ENCODE results near the gene FOS.

FOS gene

GRCh38 chr14:75267141-75267721 is 11.4 kb upstream of the FOS start:
- peak overlapping the region; percentile 13 for H3K9ac ChIP-seq (ENCODE audit: low read length)
- H3K4me3 ChIP-seq (ENCODE audit: low read depth, low read length) = no peak overlapping the region
- peaks cover 20% of the 10 kb centered on the region for H3K4me1 ChIP-seq (ENCODE audit: control insufficient read depth, insufficient read depth, low read length)
- no peaks in the 10 kb centered on the region for H3K27me3 ChIP-seq (ENCODE audit: control insufficient read depth, insufficient read depth, low read length)
- H3K27ac ChIP-seq (ENCODE audit: low read depth, low read length) = 0 out of 2 replicates have a peak overlapping the region, but pooled peaks have one; percentile 1
- H3K9me3 ChIP-seq (ENCODE audit: control insufficient read depth, insufficient read depth, low read depth, low read length) = no peaks in the 10 kb centered on the region
- H3K36me3 ChIP-seq (ENCODE audit: control insufficient read depth, insufficient read depth, low read length) = no peaks in the 10 kb centered on the region

- Histone ChIP-seq H3K4me1 (ENCODE audit: control insufficient read depth, insufficient read depth, low read length) (peaks cover 23% of the 10 kb centered on the region), H3K9me3 (ENCODE audit: control insufficient read depth, insufficient read depth, low read depth, low read length) (no peaks in the 10 kb centered on the region), H3K9ac (ENCODE audit: low read length) (no peak overlapping the region)
Observed at GRCh38 chr14:75268633-75269550, 9.7 kb upstream of the FOS start.

GRCh38 chr14:75271514-75271913 is 7.1 kb upstream of the FOS start:
- peaks cover 18% of the 10 kb centered on the region for H3K27me3 ChIP-seq (ENCODE audit: control insufficient read depth, insufficient read depth, low read length)
- no peaks in the 10 kb centered on the region for H3K9me3 ChIP-seq (ENCODE audit: control insufficient read depth, insufficient read depth, low read depth, low read length)
- no peak overlapping the region for H3K9ac ChIP-seq (ENCODE audit: low read length)
- H3K36me3 ChIP-seq (ENCODE audit: control insufficient read depth, insufficient read depth, low read length) = no peaks in the 10 kb centered on the region
- peaks cover 23% of the 10 kb centered on the region for H3K4me1 ChIP-seq (ENCODE audit: control insufficient read depth, insufficient read depth, low read length)
- H3K4me3 ChIP-seq (ENCODE audit: low read depth, low read length) = no peak overlapping the region
- H3K27ac ChIP-seq (ENCODE audit: low read depth, low read length) = no peak overlapping the region

More at GRCh38 chr14:75268633-75269550, 9.7 kb upstream of the FOS start:
- Histone ChIP-seq H3K36me3 (ENCODE audit: control insufficient read depth, insufficient read depth, low read length) (no peaks in the 10 kb centered on the region), H3K4me3 (ENCODE audit: low read depth, low read length) (no peak overlapping the region), H3K27me3 (ENCODE audit: control insufficient read depth, insufficient read depth, low read length) (no peaks in the 10 kb centered on the region), H3K27ac (ENCODE audit: low read depth, low read length) (no peak overlapping the region)

GRCh38 chr14:75273272-75274049 is 5.2 kb upstream of the FOS start:
- Histone ChIP-seq H3K27me3 (ENCODE audit: control insufficient read depth, insufficient read depth, low read length) (peaks cover 21% of the 10 kb centered on the region), H3K4me1 (ENCODE audit: control insufficient read depth, insufficient read depth, low read length) (peaks cover 12% of the 10 kb centered on the region), H3K4me3 (ENCODE audit: low read depth, low read length) (no peak overlapping the region), H3K9ac (ENCODE audit: low read length) (no peak overlapping the region), H3K27ac (ENCODE audit: low read depth, low read length) (no peak overlapping the region), H3K36me3 (ENCODE audit: control insufficient read depth, insufficient read depth, low read length) (no peaks in the 10 kb centered on the region), H3K9me3 (ENCODE audit: control insufficient read depth, insufficient read depth, low read depth, low read length) (no peaks in the 10 kb centered on the region)

- Histone ChIP-seq H3K4me1 (ENCODE audit: control insufficient read depth, insufficient read depth, low read length) (peaks cover 5% of the 10 kb centered on the region), H3K27me3 (ENCODE audit: control insufficient read depth, insufficient read depth, low read length) (peaks cover 21% of the 10 kb centered on the region), H3K36me3 (ENCODE audit: control insufficient read depth, insufficient read depth, low read length) (no peaks in the 10 kb centered on the region), H3K27ac (ENCODE audit: low read depth, low read length) (no peak overlapping the region), H3K9me3 (ENCODE audit: control insufficient read depth, insufficient read depth, low read depth, low read length) (no peaks in the 10 kb centered on the region), H3K4me3 (ENCODE audit: low read depth, low read length) (no peak overlapping the region), H3K9ac (ENCODE audit: low read length) (no peak overlapping the region)
Observed at GRCh38 chr14:75274050-75274898, 4.4 kb upstream of the FOS start.

GRCh38 chr14:75274899-75275569 is 3.6 kb upstream of the FOS start:
- no peak overlapping the region for H3K4me3 ChIP-seq (ENCODE audit: low read depth, low read length)
- H3K9ac ChIP-seq (ENCODE audit: low read length) = no peak overlapping the region
- peaks cover 3% of the 10 kb centered on the region; the same call in 1 of the 2 replicates for H3K4me1 ChIP-seq (ENCODE audit: control insufficient read depth, insufficient read depth, low read length)
- H3K36me3 ChIP-seq (ENCODE audit: control insufficient read depth, insufficient read depth, low read length) = no peaks in the 10 kb centered on the region; the same call in 1 of the 2 replicates
- no peak overlapping the region for H3K27ac ChIP-seq (ENCODE audit: low read depth, low read length)
- no peaks in the 10 kb centered on the region for H3K9me3 ChIP-seq (ENCODE audit: control insufficient read depth, insufficient read depth, low read depth, low read length)
- peaks cover 21% of the 10 kb centered on the region for H3K27me3 ChIP-seq (ENCODE audit: control insufficient read depth, insufficient read depth, low read length)

- H3K27me3 ChIP-seq (ENCODE audit: control insufficient read depth, insufficient read depth, low read length) = peaks cover 21% of the 10 kb centered on the region
- H3K4me1 ChIP-seq (ENCODE audit: control insufficient read depth, insufficient read depth, low read length) = peaks cover 5% of the 10 kb centered on the region
- H3K4me3 ChIP-seq (ENCODE audit: low read depth, low read length) = no peak overlapping the region
- H3K36me3 ChIP-seq (ENCODE audit: control insufficient read depth, insufficient read depth, low read length) = peaks cover 2% of the 10 kb centered on the region
- H3K27ac ChIP-seq (ENCODE audit: low read depth, low read length) = no peak overlapping the region
- no peaks in the 10 kb centered on the region for H3K9me3 ChIP-seq (ENCODE audit: control insufficient read depth, insufficient read depth, low read depth, low read length)
- no peak overlapping the region for H3K9ac ChIP-seq (ENCODE audit: low read length)
Observed at GRCh38 chr14:75275598-75275997, 3.0 kb upstream of the FOS start.

- H3K9ac ChIP-seq (ENCODE audit: low read length) = peak overlapping the region; percentile 82
- H3K4me1 ChIP-seq (ENCODE audit: control insufficient read depth, insufficient read depth, low read length) = peaks cover 16% of the 10 kb centered on the region
- no peaks in the 10 kb centered on the region for H3K9me3 ChIP-seq (ENCODE audit: control insufficient read depth, insufficient read depth, low read depth, low read length)
- H3K4me3 ChIP-seq (ENCODE audit: low read depth, low read length) = peak overlapping the region; percentile 85
- peaks cover 17% of the 10 kb centered on the region for H3K36me3 ChIP-seq (ENCODE audit: control insufficient read depth, insufficient read depth, low read length)
- H3K27me3 ChIP-seq (ENCODE audit: control insufficient read depth, insufficient read depth, low read length) = peaks cover 21% of the 10 kb centered on the region
- H3K27ac ChIP-seq (ENCODE audit: low read depth, low read length) = peak overlapping the region; percentile 57; the same call in 1 of the 2 replicates
Observed at GRCh38 chr14:75277008-75277814, 1.4 kb upstream of the FOS start.

- peaks cover 21% of the 10 kb centered on the region for H3K27me3 ChIP-seq (ENCODE audit: control insufficient read depth, insufficient read depth, low read length)
- peak overlapping the region; percentile 57; the same call in 1 of the 2 replicates for H3K27ac ChIP-seq (ENCODE audit: low read depth, low read length)
- H3K4me1 ChIP-seq (ENCODE audit: control insufficient read depth, insufficient read depth, low read length) = peaks cover 16% of the 10 kb centered on the region
- H3K4me3 ChIP-seq (ENCODE audit: low read depth, low read length) = peak overlapping the region; percentile 85
- peak overlapping the region; percentile 82 for H3K9ac ChIP-seq (ENCODE audit: low read length)
- H3K36me3 ChIP-seq (ENCODE audit: control insufficient read depth, insufficient read depth, low read length) = peaks cover 18% of the 10 kb centered on the region
- H3K9me3 ChIP-seq (ENCODE audit: control insufficient read depth, insufficient read depth, low read depth, low read length) = no peaks in the 10 kb centered on the region
Observed at GRCh38 chr14:75277815-75278421, 710 bp upstream of the FOS start.
